Subcutaneous adipose tissue (tissue), 4 donors: ENCODE results near the gene MARCHF3. TPM values are rescaled to one million over a fixed set of nuclear protein-coding genes. Genes with fewer than 3 reads are reported as not detected.

Source experiments
- total RNA-seq, 4 donors: library from RNA; depleted of rRNA; stranded (reverse); fragments of >200 nt; gene quantifications; one replicate each; pipeline ENCODE4 v1.1.0, GENCODE V29; 2016
- TF ChIP-seq, protein P1 (sequence below): fragments of 450-650 bp; IDR thresholded peaks from one replicate; pipeline ENCODE4 v1.5.1; 2016; ENCODE audit warnings: low read depth, mild to moderate bottlenecking, control low read depth, antibody characterized with exemption, moderate library complexity

Gene MARCHF3
- total RNA-seq, 4 donors from 2014 or later = 5.8 to 30.7 (median 14.6) TPM

- TF ChIP-seq, protein P1, sequence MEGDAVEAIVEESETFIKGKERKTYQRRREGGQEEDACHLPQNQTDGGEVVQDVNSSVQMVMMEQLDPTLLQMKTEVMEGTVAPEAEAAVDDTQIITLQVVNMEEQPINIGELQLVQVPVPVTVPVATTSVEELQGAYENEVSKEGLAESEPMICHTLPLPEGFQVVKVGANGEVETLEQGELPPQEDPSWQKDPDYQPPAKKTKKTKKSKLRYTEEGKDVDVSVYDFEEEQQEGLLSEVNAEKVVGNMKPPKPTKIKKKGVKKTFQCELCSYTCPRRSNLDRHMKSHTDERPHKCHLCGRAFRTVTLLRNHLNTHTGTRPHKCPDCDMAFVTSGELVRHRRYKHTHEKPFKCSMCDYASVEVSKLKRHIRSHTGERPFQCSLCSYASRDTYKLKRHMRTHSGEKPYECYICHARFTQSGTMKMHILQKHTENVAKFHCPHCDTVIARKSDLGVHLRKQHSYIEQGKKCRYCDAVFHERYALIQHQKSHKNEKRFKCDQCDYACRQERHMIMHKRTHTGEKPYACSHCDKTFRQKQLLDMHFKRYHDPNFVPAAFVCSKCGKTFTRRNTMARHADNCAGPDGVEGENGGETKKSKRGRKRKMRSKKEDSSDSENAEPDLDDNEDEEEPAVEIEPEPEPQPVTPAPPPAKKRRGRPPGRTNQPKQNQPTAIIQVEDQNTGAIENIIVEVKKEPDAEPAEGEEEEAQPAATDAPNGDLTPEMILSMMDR = no peak
Observed at GRCh38 chr5:126917918-126918614, 112.3 kb downstream of the MARCHF3 start.

GRCh38 chr5:126915496-126915895, 114.9 kb downstream of the MARCHF3 start:
- TF ChIP-seq, protein P1 = no peak

GRCh38 chr5:126914801-126915436, 115.4 kb downstream of the MARCHF3 start:
- TF ChIP-seq, protein P1 = no peak

- TF ChIP-seq, protein P1 = no peak
Observed at GRCh38 chr5:126912616-126913200, 117.7 kb downstream of the MARCHF3 start.

DNA sequence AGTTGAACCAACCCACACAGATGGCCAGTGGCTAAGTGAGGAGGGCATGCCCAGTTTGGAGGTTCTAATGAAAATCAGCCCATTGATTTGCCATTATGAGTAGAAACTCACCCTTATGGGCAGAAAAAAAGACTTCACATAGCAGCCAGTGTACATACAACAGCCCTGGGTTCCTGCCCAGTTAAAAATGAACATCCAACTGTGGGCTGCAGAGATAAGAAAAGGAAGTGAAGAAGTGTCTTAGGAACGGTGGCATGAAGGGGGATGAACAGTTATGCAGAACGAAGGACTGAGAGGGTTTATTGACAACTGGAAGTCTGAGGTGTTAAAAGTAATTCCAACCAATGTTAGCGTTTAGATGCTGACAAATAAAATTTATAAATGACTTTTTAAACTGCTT, 118.4 kb downstream of the MARCHF3 start:
- TF ChIP-seq, protein P1 = no peak

- TF ChIP-seq, protein P1 = no peak
Observed at GRCh38 chr5:126909856-126910255, 120.5 kb downstream of the MARCHF3 start.

DNA sequence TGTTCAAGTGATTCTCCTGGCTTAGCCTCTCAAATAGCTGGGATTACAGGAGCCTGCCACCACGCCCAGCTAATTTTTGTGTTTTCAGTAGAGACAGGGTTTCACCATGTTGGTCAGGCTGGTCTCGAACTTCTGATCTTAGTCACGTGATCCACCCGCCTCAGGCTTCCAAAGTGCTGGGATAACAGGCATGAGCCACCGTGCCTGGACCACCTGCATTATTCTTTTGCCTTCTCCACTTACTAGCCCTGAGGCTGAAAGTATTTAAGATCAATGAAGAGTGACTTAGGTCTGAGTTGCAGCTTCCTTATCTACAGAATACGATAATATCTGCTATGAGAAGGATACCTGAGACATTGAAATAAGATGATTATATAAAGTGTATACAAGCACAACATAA, 129.6 kb downstream of the MARCHF3 start:
- TF ChIP-seq, protein P1 = no peak
